Astrocyte (in vitro differentiated cells and primary cell): Measurements from ENCODE around the gene ECE1.

Experiments
- EZH2 ChIP-seq: IDR thresholded peaks from 2 replicates; pipeline ENCODE4 v1.6.1; 2012; ENCODE audit warnings: mild to moderate bottlenecking, low read length, inconsistent platforms; ENCODE audit not compliant: insufficient read depth
- TF ChIP-seq, protein P1 (sequence below): IDR thresholded peaks from 2 replicates; pipeline ENCODE4 v1.5.1; 2011; ENCODE audit warnings: low read depth, mild to moderate bottlenecking, inconsistent platforms, low read length, moderate library complexity; ENCODE audit not compliant: insufficient read depth

DNA sequence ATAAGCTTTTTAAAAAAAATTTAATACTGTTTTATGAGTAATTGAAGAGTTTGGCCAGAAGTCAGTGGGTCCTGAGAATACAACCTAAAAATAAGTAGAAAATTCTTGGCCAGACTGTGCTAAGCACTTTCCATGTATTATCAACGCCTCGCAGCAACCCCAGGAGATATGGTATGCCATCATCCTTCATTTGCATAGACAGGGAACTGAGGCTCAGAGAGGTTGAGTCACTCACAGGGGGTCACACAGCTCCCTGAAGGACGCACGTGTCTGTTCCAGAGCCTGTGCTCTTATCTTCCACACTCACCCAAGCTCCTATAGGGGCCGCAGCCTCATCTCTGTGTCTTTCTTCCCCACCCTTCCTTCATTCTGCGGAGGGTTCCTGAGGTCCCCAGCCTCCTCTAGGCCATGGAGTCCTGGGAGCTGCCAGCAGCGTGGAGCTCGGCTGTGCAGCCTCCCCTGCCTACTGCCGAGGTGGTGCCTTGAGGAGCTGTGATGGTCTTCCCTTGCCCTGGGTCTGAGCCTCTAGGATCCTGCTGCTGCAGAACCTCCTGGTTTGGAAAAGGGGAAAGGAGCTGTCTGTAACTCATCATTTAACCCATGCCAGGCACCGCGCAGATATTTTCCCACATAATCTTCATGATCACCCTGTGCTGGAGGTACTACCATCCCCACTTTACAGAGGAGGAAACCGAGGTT, 30.3 kb upstream of the ECE1 start:
- TF ChIP-seq, protein P1, sequence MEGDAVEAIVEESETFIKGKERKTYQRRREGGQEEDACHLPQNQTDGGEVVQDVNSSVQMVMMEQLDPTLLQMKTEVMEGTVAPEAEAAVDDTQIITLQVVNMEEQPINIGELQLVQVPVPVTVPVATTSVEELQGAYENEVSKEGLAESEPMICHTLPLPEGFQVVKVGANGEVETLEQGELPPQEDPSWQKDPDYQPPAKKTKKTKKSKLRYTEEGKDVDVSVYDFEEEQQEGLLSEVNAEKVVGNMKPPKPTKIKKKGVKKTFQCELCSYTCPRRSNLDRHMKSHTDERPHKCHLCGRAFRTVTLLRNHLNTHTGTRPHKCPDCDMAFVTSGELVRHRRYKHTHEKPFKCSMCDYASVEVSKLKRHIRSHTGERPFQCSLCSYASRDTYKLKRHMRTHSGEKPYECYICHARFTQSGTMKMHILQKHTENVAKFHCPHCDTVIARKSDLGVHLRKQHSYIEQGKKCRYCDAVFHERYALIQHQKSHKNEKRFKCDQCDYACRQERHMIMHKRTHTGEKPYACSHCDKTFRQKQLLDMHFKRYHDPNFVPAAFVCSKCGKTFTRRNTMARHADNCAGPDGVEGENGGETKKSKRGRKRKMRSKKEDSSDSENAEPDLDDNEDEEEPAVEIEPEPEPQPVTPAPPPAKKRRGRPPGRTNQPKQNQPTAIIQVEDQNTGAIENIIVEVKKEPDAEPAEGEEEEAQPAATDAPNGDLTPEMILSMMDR, result no peak
- no peak for TF ChIP-seq EZH2
